GM12872 (cell line): ENCODE results near the gene ZFHX3.

Source experiments
- CTCF ChIP-seq: IDR thresholded peaks from 3 replicates; pipeline ENCODE4 v1.5.1; 2011; ENCODE audit warnings: low read depth, mild to moderate bottlenecking, low read length, moderate library complexity; ENCODE audit not compliant: insufficient read depth

ZFHX3 gene

GRCh38 chr16:72841506-72841905 is 206.4 kb downstream of the ZFHX3 start:
- no peak for TF ChIP-seq CTCF

- TF ChIP-seq CTCF, result no peak
Observed at GRCh38 chr16:72840631-72841381, 207.1 kb downstream of the ZFHX3 start.

GRCh38 chr16:72838951-72839350 is 209.0 kb downstream of the ZFHX3 start:
- no peak for TF ChIP-seq CTCF

- TF ChIP-seq CTCF, result no peak
Observed at GRCh38 chr16:72838586-72838910, 209.4 kb downstream of the ZFHX3 start.

GRCh38 chr16:72837846-72838585 is 209.9 kb downstream of the ZFHX3 start:
- TF ChIP-seq CTCF, result no peak

GRCh38 chr16:72836985-72837384 is 210.9 kb downstream of the ZFHX3 start:
- TF ChIP-seq CTCF, result 0 out of 3 replicates have a peak, but pooled peaks have one; percentile 15

- TF ChIP-seq CTCF, result no peak
Observed at GRCh38 chr16:72836181-72836580, 211.7 kb downstream of the ZFHX3 start.
